GM18526 (cell line): ENCODE data around the gene TRPV3.

Experiments
- POLR2A ChIP-seq: IDR thresholded peaks from 3 replicates; pipeline ENCODE4 v1.6.1; 2011; ENCODE audit not compliant: insufficient read length; ENCODE audit errors: extremely low read depth

Gene TRPV3

DNA sequence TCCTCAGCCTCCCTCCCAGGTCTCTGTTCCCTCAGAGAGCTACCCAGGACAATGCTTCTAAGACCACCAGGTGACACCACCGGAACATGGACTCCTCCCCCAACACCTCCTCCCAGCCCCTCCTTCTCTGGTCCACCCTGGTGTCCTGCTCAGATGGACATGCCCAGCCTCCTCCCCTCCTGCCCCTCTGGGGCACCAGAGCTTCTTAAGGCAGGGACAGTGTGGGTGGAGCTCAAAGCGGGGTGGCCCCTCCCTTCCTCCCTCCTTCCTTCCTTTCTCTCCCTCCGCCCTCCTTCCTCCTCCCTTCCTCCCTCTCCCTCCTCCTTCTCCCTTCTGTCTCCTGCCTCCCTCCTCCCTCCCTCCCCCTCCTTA is 22.7 kb downstream of the TRPV3 start:
- no peak for TF ChIP-seq POLR2A

DNA sequence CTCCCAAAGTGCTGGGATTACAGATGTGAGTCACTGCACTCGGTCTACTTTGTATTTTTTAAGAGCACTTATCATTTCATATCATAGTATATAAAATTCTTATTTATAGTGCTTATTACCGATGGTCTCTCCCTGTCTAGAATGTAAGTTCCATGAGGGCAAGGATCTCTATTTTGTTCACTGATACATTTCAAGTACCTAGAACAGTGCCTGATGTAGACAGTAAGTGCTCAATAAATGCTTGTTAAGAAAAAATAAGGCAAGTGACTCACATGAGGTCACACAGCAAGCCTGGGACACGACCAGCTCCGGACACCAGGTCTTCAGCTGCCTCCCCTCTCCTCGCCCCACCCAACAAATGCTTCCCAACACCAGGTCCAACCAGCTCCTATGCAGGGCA is 23.9 kb downstream of the TRPV3 start:
- TF ChIP-seq POLR2A, result no peak

DNA sequence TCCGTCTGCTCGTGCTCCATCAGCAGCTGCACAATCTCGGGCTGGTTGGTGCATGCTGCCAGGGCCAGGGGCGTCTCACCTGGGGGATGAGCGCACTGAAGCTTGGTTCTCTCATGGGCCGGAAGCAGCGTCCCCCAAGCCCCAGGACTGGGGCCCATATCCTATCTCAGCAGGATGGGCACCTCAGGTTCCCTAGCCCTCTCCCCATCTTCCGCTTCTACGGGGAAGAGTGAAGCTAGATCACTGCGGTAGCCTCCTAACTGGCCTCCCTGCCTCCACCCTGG is 24.8 kb downstream of the TRPV3 start:
- no peak for TF ChIP-seq POLR2A

DNA sequence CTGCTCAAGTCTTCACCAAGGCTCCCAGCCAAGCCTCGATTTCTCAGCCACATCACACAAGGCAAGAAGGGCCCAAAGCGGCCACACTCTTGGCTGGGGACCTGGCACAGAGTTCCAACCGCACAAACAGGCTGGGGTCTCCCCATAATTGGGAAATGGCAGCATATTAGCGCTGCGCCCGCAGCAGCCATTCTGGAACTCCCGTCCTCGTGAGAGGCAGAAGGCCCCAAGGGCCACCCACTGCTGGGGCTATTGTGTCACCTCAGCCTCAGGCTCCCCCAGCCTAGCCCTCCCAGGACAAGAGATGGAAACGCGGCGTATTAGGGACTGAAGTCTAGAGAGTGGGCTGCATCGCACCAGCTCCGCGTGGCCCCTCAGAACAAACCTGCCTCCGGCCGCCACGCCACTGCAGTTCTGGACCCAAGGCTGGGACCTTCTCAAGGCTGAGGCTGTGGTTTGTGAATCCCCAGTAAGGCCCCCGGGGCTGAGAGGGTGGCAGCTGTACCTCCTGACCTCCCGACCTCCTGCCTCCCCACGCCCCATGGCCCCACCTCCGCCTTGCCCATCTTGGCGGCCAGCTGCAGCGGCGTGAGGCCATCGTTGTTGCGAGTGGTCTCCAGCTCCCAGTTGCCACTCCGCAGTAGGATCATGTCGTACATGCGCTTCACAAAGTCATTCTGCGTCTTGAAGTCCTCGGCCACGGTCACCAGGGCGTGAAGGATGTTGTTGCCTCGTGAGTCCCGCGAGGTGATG is 25.3 kb downstream of the TRPV3 start:
- no peak for TF ChIP-seq POLR2A

DNA sequence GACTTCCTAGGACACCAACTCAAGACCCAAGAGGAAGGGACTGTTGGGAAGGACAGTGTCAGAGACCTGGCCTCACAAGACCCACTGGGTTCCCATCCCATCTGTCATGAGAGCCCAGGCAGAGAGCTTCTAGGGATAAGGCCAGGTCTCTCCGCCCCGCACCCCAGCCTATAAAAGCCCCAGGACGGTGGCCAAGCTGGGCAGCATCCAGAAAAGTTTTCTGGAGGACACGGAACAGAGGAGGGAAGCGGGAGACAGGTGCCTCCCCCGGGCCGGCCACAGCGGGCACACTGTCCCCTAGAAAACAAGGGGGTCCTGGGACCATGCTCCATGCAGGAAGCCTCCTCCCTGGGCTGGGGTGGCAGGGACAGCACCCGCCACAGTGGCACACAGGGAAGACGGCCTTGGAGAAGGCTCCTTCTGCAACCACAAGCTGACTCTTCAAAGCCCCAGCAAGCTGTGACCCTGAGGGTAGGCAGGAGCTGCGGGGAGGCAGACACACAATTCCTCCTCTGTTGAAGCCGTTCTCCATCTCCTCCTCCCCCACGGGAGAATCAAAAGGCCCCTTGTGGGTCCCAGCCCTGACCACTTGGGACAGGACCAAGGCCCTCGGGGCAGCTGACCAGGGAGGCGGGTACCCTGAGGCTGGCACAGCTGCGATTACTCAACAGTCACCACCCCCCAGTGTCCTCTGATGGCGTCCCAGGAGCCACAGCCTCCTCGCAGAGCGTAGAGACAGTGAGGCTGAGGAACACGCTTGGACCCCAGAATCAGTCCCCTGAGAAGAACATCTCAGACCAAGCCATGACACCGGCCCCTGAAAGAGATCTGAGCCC is 26.1 kb downstream of the TRPV3 start:
- no peak for TF ChIP-seq POLR2A

DNA sequence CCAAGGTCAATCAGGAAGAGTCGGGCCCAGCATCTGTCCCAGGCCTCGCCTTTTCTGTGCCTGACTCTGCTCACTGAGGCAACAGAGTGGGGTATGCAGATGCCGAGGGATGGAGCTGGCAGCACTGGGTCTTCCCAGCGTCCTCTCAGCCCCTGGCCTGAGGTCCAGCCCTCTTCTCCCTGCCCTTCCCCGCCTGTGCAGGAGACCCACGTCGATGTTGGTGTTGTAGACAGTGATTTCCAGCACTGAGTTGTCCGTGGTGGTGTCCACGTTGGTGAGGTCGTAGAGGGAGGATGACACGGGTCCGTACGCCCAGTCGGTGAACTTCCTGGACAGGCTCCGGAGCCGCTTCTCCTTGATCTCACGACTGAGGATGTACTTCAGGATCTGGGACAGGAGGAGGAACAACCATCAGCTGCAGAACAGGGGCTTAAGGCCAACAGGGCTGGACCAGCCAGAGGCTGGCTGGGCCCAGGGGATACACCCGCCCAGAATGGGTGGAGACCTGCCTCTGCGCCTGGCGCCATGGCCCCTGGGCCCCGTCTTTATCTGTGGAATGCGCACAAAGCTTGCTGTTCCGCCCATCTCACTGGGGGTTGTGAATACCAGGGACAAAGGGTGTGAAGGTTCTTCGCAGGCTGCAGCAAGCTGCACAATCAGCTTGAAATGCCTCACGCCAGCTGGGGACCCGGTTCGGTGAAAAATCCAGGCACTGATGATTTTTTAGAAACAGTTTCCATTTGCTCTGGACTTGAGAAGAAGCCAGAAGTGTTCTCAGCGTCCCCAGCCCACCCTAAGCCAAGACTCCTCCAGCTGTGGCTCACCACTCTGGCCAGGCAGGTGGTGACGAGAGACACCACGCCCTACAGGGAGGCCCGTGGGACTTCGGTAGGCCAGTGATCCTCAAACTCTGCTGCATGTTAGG is 27.5 kb downstream of the TRPV3 start:
- TF ChIP-seq POLR2A, result no peak

DNA sequence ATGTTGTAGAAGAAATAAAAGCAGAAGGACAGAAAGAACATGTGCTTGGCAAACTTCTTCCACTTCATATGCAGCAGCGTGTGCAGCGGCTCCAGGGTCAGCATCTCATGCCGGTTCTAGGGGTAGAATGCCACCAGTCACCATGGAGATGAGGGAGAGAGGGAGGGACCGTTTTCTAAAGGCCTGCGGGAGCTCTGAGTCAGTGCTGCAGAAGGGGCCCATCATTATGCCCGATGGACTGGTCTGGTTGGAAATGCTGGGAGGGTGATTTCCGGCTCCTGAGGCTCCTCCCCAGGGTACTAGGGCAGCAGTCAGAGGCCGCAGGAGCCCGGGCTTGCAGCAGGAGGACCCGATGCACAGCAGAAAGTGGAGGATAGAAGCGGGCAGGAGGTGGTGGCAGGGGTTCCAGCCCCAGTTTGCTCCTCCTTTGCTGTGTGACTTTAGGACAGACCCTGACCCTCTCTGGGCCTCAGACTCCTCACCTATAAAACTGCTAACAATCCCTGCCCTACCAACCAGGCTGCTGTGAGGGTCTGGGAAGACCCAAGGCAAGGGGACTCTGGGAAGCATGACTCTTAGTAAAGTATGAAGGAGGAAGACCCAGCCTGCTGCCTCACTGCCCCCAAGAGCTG is 28.6 kb downstream of the TRPV3 start:
- TF ChIP-seq POLR2A, result no peak

DNA sequence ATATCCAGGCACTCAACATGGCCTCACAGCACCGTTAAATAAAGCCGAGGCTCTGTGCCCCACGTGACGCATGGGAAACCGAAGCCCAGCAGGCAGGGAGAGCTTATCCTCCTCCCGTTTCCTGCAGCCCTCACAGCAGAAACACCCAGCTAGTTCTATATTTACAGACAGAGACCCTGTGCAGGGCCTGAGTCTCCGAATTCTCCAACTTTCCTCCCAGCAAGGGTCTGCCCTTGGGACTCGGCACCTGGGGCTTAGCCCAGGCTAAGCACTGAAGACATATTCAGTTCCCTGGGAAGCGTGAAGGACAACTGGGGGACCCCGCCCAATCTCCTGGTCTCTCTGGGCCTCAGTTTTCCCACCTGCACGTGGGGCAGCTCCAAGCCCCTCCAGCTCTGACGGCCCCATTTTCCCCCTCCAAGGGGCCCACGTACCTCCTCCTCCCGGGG is 29.2 kb downstream of the TRPV3 start:
- TF ChIP-seq POLR2A, result no peak

DNA sequence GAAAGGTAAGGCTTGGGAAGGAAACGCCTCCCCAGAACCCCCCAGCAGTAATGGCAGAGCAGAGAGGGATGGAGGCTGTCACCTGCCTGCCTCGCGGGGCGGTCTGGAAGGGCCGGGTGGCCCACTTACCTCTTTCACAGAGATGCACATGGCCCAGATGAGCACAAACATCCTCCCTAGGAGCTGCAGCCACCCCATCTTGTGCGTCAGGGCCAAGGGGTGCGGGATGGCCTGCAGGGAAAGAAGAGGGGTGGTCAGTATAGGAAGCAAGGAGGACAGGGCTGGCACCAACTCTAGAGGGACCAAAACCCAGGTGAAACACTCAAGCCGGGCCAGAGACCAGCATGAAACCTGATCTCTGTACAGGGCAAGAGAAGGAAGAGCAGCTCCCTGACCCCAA is 29.7 kb downstream of the TRPV3 start:
- no peak for TF ChIP-seq POLR2A

DNA sequence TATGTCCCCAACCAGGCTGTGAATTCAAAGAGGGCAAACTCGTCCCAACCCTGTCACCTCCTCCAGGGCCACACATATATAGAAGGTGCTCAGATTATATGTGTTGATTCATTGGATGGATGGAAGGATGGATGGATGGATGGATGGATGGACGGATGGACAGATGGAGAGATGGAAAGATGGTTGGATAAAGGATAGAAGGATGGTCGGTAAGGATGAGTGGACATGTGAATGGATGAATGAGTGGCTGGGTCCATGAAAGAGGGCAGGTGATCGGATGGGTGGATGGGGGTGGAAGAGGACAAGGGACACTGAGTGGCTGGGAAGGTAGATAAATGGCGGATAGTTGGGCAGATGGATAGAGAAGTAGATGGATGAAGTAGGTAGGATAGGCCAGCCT is 30.1 kb downstream of the TRPV3 start:
- no peak for TF ChIP-seq POLR2A

DNA sequence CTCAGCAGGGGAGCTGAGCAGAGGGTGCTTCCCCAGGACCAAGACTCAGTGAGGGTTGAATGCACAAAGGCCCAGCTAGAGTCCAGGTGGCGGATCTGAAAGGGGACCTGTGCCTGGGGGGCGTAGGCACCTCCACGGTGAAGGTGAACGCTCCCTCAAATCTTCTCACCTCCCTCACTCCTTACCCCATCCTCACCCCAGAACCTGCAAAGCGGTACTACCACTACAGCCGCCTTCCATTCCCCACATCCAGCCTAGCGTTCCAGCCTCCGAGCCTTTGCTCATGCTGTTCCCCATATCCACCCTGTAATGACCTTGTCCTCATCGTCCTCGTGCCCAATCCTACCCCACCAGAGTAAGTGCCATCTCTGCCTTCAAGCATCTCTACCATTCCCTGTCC is 30.6 kb downstream of the TRPV3 start:
- TF ChIP-seq POLR2A, result no peak

DNA sequence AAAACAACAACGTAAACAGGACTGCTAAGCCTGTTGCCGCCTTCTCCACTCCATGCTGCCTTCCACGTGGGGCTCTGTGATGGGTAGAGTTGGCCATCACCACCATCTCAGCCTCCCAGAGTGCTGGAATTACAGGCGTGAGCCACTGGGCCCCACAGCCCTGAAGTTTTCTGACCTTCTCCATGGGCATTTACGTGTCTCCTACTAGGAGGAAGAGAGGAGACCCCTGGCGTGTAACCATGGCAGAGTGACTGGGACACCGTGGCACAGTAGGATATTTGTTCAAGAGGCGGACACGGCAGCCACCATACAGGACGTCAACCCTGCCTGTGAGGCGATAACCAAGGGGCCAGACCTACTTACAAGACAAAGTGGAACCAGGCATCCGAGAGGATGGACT is 31.1 kb downstream of the TRPV3 start:
- TF ChIP-seq POLR2A, result no peak

DNA sequence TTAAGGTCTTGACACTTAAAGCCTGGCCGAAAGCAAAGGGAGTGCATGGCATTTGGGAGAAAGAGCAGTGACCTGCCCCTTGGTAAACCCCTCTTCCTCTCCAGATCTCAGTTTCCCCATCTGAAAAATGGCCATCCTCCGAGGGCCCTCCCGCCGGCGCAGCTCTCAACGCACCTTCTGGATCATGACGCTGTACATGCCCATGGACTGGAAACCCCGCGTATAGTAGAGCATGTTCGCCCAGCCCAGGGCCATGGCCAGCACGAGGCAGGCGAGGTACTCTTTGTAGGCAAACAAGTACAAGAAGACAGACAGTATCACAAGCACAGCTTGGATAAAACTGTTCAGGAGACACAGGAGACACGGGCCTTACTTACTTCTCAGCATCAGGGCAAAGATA is 33.6 kb downstream of the TRPV3 start:
- TF ChIP-seq POLR2A, result no peak

DNA sequence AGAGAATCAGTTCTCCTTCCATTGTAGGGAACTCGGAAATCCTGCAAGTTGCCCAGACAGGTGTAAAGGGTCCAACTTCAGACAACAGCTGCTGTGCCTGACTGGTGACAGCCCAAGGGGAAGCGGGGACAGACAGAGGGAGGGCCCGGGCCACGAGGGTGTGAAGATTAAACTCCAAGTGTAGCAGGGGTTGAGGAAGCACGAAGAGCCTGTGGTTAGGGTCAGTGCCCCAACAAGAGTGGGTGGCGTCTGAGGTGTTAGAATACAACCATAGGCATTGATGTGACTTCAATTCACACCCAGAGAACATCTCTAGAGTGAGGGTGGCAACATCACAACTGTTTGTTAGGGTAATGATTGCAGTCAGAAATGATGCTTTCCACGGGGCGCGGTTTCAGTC is 42.7 kb downstream of the TRPV3 start:
- no peak for TF ChIP-seq POLR2A

DNA sequence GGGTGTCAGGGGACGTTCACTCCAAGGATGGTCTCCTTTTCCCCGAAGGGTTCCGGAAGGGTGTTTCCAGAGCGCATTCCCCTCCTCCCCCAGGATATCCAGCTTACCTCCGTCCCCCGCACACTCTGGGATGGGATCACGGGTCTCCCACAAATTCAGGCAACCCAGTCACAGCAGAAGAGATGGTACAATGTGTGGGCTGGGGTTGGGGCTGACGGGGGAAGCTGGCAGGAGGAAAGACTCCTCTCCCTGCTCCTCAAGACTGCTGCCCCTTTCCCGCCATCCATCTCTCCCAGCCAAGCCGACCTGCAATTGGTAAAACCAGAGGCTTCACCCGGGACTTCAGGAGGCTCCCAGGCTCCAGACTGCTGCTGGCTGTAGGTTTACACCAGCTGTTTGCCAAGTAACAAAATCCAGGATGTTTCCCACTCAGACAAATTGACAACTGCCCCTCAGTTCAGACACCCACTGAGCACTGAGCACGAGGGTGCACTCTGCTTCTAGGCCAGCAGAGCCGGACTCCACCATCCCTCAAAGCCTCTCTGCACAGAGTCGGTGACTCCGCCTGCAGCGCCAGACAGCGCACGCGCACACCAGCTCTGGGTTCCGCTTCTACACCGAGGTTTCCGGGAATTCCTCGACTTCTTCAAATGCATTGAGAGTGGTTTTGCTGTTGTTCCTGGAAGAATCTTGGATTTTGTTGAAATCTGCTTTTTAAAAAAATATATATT is 44.1 kb downstream of the TRPV3 start:
- TF ChIP-seq POLR2A, result no peak

DNA sequence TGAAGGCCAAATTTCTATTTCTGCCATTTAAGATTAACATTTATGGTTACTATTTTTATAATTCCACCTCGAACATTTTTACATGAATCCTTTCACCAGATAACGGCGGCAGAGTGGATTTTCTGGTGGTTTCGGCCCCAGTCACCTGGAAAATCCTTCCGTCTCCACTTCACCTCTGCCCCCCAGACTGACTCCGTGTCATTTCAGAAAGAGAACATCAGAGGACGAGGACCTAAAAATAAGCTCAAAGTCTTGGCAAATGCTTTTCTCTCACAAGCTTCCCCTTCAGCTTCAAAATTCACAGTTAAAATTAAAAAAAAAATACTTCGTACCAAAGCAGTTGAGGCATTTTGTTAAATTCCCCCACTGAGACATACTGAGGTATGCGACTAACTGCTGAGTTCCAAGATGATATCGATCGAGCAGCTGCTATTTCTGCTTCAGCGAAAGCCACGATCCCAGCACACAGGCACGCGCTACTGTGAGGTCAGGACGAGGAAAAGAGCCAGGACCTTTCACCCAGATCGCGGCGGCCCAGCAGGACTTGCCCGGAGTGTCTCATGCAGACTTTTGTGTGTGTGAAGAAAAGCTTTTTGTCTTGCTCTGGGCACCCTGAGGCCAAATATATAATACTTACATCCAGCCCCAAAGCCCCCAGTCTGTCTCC is 45.0 kb downstream of the TRPV3 start:
- no peak for TF ChIP-seq POLR2A
